PC-3 (cell line): ENCODE measurements around the gene TENM4. TPM values are rescaled to one million over a fixed set of nuclear protein-coding genes. Genes with fewer than 3 reads are reported as not detected.

Experiments used
- ATAC-seq: fragments of 200-7000 bp; cut with Tn5 transposase; 2 replicates; pipeline ENCODE4 v1.9.1; 2020; ENCODE audit warnings: mild to moderate bottlenecking, moderate library complexity
- BruUV-seq: library from RNA; stranded (reverse); fragments of 400-500 nt; replicated peaks from 2 replicates; lab custom pipeline; 2021; lab: Mats Ljungman, UMichigan
- CTCF ChIA-PET: fragments of 300-600 bp; sonication (Branson Sonifier 250); formaldehyde crosslinking; loops from one replicate; lab custom pipeline; 2022; ENCODE audit warnings: antibody characterized with exemption; lab: Charles Lee
- POLR2A ChIA-PET: fragments of 300-600 bp; sonication (Branson Sonifier 250); formaldehyde crosslinking; loops from one replicate; lab custom pipeline; 2022; ENCODE audit warnings: antibody characterized with exemption; ENCODE audit not compliant: unreplicated experiment; lab: Charles Lee
- DNase-seq: peaks from one replicate; pipeline ENCODE4 v3.0.0-alpha.2; 2015
- H2AFZ ChIP-seq: fragments of 300-600 bp; sonication (generic); 2 replicates; pipeline ENCODE4 v1.6.0; 2016; ENCODE audit warnings: antibody characterized with exemption, low read length
- H3F3A ChIP-seq: fragments of 300-600 bp; sonication (generic); one replicate; pipeline ENCODE4 v1.6.0; 2017; ENCODE audit warnings: antibody characterized with exemption, low read length, control low read depth, mild to moderate bottlenecking; ENCODE audit not compliant: unreplicated experiment
- H3K27ac ChIP-seq: fragments of 300-600 bp; sonication (generic); 2 replicates; pipeline ENCODE4 v1.5.1; 2016; ENCODE audit warnings: mild to moderate bottlenecking, low read length
- H3K27me3 ChIP-seq: fragments of 300-600 bp; sonication (generic); 2 replicates; pipeline ENCODE4 v1.6.1; 2016; ENCODE audit warnings: low read length, mixed read lengths
- H3K36me3 ChIP-seq: fragments of 300-600 bp; sonication (generic); 2 replicates; pipeline ENCODE4 v1.6.1; 2016; ENCODE audit warnings: low read depth, mixed run types, low read length, mixed read lengths
- H3K4me1 ChIP-seq: fragments of 300-600 bp; sonication (generic); 2 replicates; pipeline ENCODE4 v1.5.1; 2016; ENCODE audit warnings: low read length; ENCODE audit not compliant: insufficient read depth
- H3K4me2 ChIP-seq: fragments of 300-600 bp; sonication (generic); 2 replicates; pipeline ENCODE4 v1.6.0; 2016; ENCODE audit warnings: low read length
- H3K4me3 ChIP-seq: fragments of 300-600 bp; sonication (generic); 2 replicates; pipeline ENCODE4 v1.5.1; 2016; ENCODE audit warnings: mild to moderate bottlenecking, low read length, mixed read lengths
- H3K79me2 ChIP-seq: fragments of 300-600 bp; sonication (generic); 2 replicates; pipeline ENCODE4 v1.6.1; 2017; ENCODE audit warnings: low read length, mixed read lengths
- H3K9ac ChIP-seq: fragments of 300-600 bp; sonication (generic); 2 replicates; pipeline ENCODE4 v1.6.0; 2016; ENCODE audit warnings: mild to moderate bottlenecking, low read length
- H3K9me2 ChIP-seq: fragments of 300-600 bp; sonication (generic); replicated peaks from 2 replicates; pipeline ENCODE4 v1.6.1; 2016; ENCODE audit warnings: mixed run types, low read length, mixed read lengths
- H3K9me3 ChIP-seq: fragments of 300-600 bp; sonication (generic); 2 replicates; pipeline ENCODE4 v1.6.1; 2016; ENCODE audit warnings: low read length, mixed read lengths
- H4K20me1 ChIP-seq: fragments of 300-600 bp; sonication (generic); 2 replicates; pipeline ENCODE4 v1.6.1; 2016; ENCODE audit warnings: low read length, mixed read lengths
- EZH2 ChIP-seq: fragments of 300-600 bp; sonication (generic); IDR thresholded peaks from one replicate; pipeline ENCODE4 v1.6.1; 2017; ENCODE audit warnings: antibody characterized with exemption, mild to moderate bottlenecking, low read length; ENCODE audit not compliant: unreplicated experiment
- EZH2phosphoT487 ChIP-seq: fragments of 300-600 bp; sonication (generic); IDR thresholded peaks from 2 replicates; pipeline ENCODE4 v1.6.1; 2018; ENCODE audit warnings: mild to moderate bottlenecking, antibody characterized with exemption, low read length, borderline replicate concordance
- intact Hi-C: fragments of 100-400 bp; cut with micrococcal nuclease; formaldehyde crosslinking; loops from 2 replicates; pipeline ENCODE4 v1.9.0; 2023
- total RNA-seq: library from RNA; depleted of rRNA; stranded (reverse); fragments of >200 nt; gene quantifications from 2 replicates; pipeline ENCODE4 v1.2.3, GENCODE V29; 2014
- TF ChIP-seq, protein P1 (sequence below): fragments of 300-600 bp; sonication (generic); conservative IDR thresholded peaks from 2 replicates; pipeline ENCODE4 v1.5.1; 2017; ENCODE audit warnings: antibody characterized with exemption, low read depth, mild to moderate bottlenecking, low read length

Gene TENM4
- total RNA-seq, 1 experiment from 2014 or later: 19.7 TPM

GRCh38 chr11:78856211-78856610 lies 584.6 kb downstream of the TENM4 start:
- Histone ChIP-seq H3K9me3 (no peaks in the 10 kb centered on the region), H3K79me2 (no peaks in the 10 kb centered on the region), H3K4me2 (no peak overlapping the region), H3F3A (no peaks in the 10 kb centered on the region), H3K27ac (no peak overlapping the region), H3K36me3 (no peaks in the 10 kb centered on the region), H3K4me3 (no peak overlapping the region), H3K9ac (no peak overlapping the region), H2AFZ (no peak overlapping the region), H3K9me2 (no peaks in the 10 kb centered on the region), H4K20me1 (no peaks in the 10 kb centered on the region), H3K27me3 (no peaks in the 10 kb centered on the region), H3K4me1 (peaks cover 14% of the 10 kb centered on the region)
- TF ChIP-seq EZH2 (no peak), EZH2phosphoT487 (no peak)
- TF ChIP-seq, protein P1, sequence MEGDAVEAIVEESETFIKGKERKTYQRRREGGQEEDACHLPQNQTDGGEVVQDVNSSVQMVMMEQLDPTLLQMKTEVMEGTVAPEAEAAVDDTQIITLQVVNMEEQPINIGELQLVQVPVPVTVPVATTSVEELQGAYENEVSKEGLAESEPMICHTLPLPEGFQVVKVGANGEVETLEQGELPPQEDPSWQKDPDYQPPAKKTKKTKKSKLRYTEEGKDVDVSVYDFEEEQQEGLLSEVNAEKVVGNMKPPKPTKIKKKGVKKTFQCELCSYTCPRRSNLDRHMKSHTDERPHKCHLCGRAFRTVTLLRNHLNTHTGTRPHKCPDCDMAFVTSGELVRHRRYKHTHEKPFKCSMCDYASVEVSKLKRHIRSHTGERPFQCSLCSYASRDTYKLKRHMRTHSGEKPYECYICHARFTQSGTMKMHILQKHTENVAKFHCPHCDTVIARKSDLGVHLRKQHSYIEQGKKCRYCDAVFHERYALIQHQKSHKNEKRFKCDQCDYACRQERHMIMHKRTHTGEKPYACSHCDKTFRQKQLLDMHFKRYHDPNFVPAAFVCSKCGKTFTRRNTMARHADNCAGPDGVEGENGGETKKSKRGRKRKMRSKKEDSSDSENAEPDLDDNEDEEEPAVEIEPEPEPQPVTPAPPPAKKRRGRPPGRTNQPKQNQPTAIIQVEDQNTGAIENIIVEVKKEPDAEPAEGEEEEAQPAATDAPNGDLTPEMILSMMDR: no peak
- BruUV-seq: no TSS peak
- no peak for DNase-seq
- ChIA-PET POLR2A (no interaction called here), CTCF (interaction anchor here (0.6 kb wide), 1 partner anchor 113 kb away, joined by 3 read pairs; no protein-coding TSS in a partner anchor)
- no peak for ATAC-seq
- intact Hi-C loops: no loop called here

- Histone ChIP-seq H3K27ac (no peak overlapping the region), H3K79me2 (no peaks in the 10 kb centered on the region), H3K4me2 (no peak overlapping the region), H3K27me3 (no peaks in the 10 kb centered on the region), H3K9me2 (no peaks in the 10 kb centered on the region), H3K9me3 (no peaks in the 10 kb centered on the region), H3K36me3 (no peaks in the 10 kb centered on the region), H3F3A (no peaks in the 10 kb centered on the region), H3K4me1 (peaks cover 14% of the 10 kb centered on the region), H3K9ac (no peak overlapping the region), H4K20me1 (no peaks in the 10 kb centered on the region), H3K4me3 (no peak overlapping the region), H2AFZ (no peak overlapping the region)
- ChIA-PET CTCF (no interaction called here), POLR2A (no interaction called here)
- intact Hi-C loops: no loop called here
- no peak for TF ChIP-seq EZH2
- DNase-seq: no peak
- no TSS peak for BruUV-seq
- ATAC-seq: no peak
Measured at GRCh38 chr11:78855116-78855515, 585.7 kb downstream of the TENM4 start.

GRCh38 chr11:78853521-78853920 lies 587.3 kb downstream of the TENM4 start:
- no peak for ATAC-seq
- intact Hi-C loops: no loop called here
- Histone ChIP-seq H4K20me1 (no peaks in the 10 kb centered on the region), H3F3A (no peaks in the 10 kb centered on the region), H3K9me2 (no peaks in the 10 kb centered on the region), H3K4me1 (peaks cover 14% of the 10 kb centered on the region), H3K9me3 (no peaks in the 10 kb centered on the region), H3K36me3 (no peaks in the 10 kb centered on the region), H3K4me2 (no peak overlapping the region), H3K27me3 (no peaks in the 10 kb centered on the region), H3K27ac (no peak overlapping the region), H2AFZ (no peak overlapping the region), H3K4me3 (no peak overlapping the region), H3K79me2 (no peaks in the 10 kb centered on the region), H3K9ac (no peak overlapping the region)
- no peak for TF ChIP-seq EZH2phosphoT487
- TF ChIP-seq, protein P1: no peak
- no peak for TF ChIP-seq EZH2
- BruUV-seq: no TSS peak
- DNase-seq: no peak
- ChIA-PET CTCF (no interaction called here), POLR2A (no interaction called here)
